Cortex of kidney (tissue), 1 donor: ENCODE measurements around the gene MC3R.

Experiments
- DNase-seq: peaks from one replicate; lab custom pipeline; 2025; lab: John Stamatoyannopoulos, UW

The MC3R gene

GRCh38 chr20:56249956-56250355 is 1.4 kb downstream of the MC3R start:
- no peak for DNase-seq

DNA sequence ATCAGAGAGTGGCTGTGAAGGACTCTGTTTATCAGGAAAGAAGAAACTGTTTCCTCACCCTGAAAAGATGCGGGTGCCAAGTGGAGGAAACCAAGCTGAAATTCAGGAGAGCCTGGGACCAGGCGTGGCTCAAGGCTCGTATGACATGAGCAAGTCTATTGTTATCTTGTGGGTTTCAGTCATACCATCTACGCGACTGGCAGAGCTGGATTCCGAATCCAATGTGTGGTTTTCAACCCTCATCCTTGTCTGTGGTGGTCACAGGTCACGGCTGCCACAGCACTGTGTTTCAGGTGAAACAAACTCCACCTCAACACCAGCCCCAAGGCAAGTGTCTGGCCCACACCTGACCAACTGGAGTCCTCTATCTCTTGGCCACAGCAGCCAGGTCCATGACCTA is 9.1 kb downstream of the MC3R start:
- DNase-seq = no peak

DNA sequence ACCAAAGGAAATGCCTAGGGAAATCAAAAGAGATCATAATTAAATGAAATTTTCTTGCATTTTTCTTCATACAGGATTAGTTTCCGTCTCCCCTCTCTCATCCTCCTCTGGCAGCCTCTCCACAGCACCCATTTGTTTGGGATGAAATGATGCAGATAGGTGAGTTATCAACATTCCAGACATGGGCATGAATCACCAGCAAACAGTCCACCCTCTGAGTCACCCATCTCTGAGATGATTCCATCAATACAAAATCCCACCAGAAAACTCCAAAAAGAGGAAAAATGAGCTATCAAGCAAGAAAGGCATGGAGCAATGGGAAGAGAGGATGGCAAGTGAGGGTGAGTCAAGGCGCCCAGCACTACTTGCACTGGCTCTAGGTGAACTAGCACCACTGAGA is 11.4 kb downstream of the MC3R start:
- DNase-seq = no peak

GRCh38 chr20:56268536-56268935 is 20.0 kb downstream of the MC3R start:
- no peak for DNase-seq

GRCh38 chr20:56271974-56272373 is 23.4 kb downstream of the MC3R start:
- DNase-seq = no peak

- DNase-seq = no peak
These were observed 25.0 kb downstream of the MC3R start for GRCh38 chr20:56273491-56273890.

- no peak for DNase-seq
These were observed 25.6 kb downstream of the MC3R start for GRCh38 chr20:56274156-56274555.

DNA sequence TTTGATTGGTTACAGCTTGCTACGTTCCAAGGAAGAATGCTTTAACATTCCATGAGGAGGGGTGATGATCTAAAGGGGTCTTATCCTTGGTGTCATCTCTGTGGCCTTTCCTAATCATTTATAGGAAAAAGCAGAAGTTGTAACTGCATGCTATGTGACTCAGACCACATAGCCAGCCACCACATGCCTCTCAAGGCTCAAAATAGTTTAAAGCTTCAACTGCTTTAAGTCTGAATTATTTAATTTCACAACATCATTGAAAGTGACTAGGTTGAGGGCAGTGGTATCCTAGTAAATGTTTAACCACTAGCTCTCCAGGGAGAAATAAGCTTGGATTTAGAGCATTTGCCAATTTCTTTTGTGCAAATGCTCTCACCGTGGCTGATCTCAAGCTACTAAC is 29.7 kb downstream of the MC3R start:
- DNase-seq = no peak

DNA sequence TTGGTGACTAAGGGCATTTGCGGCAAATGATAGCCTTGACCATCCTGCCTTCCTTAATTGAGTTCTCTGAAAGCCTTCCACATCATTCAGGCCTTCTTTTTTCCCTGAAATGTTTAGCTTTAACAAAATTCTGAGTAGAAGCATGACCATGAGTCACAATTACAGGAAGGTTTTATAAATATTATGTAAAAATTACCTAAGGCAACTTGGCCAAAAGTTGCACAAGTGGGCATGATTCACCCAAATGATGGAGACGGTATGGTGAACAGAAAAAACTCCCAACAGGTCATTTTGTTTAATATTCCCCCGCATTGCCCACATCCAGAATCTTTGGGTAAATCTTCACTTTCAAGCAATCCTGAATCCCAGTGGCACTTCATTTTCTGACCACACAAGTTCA is 37.0 kb downstream of the MC3R start:
- DNase-seq = no peak

- DNase-seq = no peak
These were observed 41.1 kb downstream of the MC3R start for GRCh38 chr20:56289652-56290051.

- no peak for DNase-seq
These were observed 50.8 kb downstream of the MC3R start for GRCh38 chr20:56299362-56299761.
